Limb (tissue), 2 donors: ENCODE measurements around the gene PLCB1.
"Not testable (repeated sequence)": the region's sequence is repeated elsewhere in the genome, so short reads cannot be mapped to it uniquely, and the experiment has no call there.

Experiments used
- DNase-seq, 2 donors: peaks; one replicate each; pipeline ENCODE4 v3.0.0-alpha.2; 2016; ENCODE audit errors: extremely low spot score in 2 of 2

The PLCB1 gene

DNA sequence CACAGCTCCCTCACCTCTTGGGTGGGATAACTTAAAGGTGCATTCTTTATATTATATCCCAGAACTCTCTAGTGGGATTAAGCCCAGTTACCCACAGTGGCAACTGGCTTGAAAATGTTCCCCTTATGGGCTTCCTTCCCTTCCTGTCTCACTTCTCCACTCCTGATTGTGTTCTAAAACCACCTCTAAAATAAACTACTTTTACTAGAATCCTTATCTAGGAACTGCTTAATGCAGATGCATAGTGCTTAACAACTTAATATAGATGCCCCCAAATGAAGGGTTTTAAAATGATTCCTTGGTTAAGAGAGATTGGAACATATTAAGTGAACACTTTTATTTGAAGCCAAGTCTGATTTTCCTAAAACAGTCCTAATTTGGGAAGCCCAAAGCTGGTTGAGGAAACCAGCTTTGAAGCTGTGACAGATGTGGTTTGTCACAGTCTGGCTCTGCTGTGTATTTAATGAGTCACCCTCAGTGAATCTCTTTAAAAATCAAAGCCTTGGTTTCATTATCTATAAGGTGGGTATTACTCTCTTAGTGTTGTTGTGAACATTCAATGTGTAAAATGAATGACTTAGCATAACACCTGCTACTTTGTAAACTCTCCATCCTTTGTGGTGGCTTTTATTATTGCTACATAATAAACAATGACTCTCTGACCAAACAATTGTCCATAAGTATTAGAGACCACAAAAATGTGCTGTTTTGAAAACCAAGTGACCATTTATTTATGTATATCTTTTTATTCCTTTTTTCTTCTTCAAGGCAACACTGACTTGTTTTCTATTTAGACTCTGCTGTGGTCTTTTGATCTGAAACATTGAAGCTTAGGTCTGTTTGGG is 24.4 kb downstream of the PLCB1 start:
- no peak for DNase-seq

GRCh38 chr20:8159217-8159616 is 27.2 kb downstream of the PLCB1 start:
- not testable (repeated sequence) for DNase-seq

DNA sequence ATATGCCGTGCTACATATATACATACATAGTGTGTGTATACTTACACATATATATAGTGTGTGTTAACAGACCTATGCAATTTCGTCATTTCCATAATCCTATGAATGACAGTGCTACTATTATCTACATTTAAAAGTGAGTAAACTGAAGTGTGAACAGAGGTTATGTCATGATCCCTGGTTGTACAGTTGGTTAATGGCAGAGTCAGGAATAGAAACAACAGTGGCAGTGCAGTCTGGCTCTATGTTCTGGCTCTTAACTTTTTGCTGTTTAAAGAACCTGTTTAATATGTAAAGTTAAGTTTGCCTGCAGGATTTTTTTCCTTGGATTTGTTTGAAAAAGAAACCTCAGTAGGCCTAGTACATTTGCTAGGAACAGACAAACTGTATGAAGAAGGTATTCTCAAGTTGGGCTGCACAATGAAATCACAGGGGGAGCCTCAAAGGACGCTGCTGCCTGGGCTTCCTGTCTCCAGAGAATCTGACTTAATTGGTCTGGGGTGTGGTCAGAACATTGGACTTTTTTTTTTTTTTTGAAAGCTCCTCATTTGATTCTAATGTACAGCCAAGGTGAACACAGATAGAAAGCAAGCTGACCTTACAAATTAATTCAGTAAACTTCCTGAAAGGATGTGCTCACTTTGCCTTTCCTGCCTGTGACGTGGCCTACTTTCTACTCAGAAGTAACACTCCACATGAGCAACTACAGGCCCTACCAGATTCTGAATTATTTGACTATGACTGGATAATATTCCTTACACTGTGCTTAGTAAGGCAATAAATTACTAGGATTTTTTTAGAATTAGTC is 29.4 kb downstream of the PLCB1 start:
- no peak for DNase-seq

GRCh38 chr20:8162610-8163009 is 30.5 kb downstream of the PLCB1 start:
- no peak for DNase-seq

DNA sequence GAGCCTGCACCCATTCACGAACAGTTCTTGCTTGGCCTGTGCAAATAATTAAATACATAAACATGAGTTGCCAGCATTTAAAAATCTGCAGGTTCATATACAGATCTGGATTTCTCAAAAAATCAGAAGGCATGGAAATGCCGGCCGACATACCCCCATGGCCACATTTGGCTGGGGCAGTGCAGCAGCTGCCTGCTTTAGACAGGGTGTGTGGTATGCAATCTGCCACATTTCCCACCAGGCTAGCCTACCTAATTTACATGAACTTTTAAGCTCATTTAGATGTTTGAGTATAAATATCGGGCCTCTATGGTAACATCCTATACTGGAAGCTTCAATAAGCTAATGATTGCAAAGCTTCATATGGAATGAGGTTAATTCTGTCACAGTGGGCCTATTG is 31.5 kb downstream of the PLCB1 start:
- DNase-seq = no peak

GRCh38 chr20:8166730-8167129 is 34.7 kb downstream of the PLCB1 start:
- no peak for DNase-seq

DNA sequence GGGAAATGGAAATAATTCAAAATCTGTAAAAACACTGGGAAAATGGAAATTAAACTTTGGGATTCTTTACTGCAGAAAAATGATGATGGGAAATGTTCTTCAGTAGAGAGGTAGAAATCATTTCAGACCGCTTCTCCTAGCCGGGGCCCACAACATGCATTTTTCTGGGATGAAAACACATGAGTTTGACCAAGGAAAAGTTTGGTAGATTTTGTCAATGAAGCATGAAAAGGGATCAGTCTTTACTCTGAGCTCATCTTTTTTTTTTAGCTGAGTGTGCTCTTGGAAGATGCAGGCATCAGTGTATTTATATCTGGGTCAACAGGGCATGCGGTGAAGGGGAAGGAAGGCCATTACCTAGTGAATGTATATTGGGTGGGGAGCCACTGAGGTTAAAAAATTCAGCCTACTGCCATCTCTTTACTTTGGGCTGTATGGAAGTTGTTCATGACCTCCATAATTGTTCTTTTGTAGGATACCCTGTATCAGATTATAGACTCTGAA is 36.8 kb downstream of the PLCB1 start:
- DNase-seq = no peak

DNA sequence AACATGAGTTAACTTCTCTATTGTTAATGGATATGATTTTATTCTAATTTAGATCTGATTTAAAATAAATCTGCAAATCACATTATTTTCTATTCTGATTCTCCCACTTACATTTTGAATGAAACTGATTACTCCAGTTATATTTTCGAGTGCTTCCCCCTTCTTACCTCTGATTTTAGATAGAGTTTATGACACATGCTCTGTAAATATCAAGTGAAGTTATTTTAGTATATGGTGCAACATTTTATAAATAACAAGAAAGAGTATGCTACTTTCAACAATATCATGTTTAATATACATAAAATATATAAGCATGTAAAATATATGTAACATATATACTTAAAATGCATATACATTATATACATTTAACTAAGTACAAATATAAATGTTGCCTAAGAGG is 38.9 kb downstream of the PLCB1 start:
- DNase-seq = no peak

GRCh38 chr20:8172191-8172590 is 40.1 kb downstream of the PLCB1 start:
- DNase-seq = no peak

DNA sequence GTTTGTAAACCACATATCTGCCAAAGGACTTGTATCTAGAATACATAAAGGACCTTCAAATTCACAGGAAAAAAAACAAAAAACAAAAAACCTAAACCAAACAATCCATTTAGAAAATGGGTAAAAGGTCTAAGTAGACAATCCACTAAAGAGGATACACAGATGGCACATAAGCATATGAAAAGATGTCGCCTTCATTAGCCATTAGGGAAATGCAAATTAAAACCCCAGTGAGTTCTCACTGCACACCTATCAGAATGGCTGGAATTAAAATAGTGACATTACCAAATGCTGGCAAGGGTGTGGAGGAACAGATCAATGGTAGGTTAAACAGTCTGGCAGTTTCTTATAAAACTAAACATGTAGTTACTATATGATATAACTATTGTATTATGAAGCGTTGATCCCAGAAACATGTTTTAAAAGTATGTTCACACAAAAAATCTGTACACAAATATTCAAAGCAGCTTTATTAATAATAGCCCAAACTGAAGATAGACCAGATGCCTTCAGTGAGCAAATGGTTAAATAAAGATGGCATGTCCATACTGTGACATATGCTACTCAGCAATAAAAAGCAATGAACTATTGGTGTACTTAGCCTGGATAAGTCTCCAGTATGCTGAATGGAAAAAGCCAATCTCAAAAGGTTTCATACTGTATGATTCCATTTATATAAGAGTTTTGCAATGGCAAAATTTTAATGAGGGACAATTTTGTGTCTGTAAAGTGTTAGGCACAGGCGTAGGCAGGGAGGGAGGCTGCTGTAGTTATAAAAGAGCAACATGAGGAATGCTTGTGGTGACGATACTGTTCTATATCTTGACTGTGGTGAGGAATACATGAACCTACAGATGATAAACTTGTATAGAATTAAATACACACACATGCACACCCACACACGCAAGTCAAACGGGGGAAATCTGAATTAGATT is 43.9 kb downstream of the PLCB1 start:
- DNase-seq = no peak

DNA sequence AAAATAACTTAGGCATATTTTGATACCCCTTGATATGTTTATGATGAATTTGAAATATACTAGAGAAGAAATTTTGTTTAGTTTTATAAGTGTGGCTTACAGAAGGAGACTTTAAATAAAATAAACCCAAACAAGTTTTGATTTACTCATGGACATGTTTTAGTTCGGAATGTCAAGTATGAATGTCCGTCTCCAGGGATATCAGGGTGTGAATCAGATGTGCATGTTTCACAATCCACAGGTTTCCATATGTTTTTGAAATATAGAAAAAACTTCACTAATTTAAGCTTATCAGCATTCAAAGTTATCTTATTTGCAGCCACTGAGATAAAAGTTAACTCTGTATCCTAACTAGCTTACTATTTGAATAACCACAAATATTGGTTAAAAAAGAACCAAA is 51.5 kb downstream of the PLCB1 start:
- DNase-seq = no peak

GRCh38 chr20:8187740-8188139 is 55.7 kb downstream of the PLCB1 start:
- DNase-seq = no peak

- DNase-seq = no peak
Measured at GRCh38 chr20:8190043-8190880, 58.2 kb downstream of the PLCB1 start.

- DNase-seq = no peak
Measured at GRCh38 chr20:8194721-8195120, 62.7 kb downstream of the PLCB1 start.

GRCh38 chr20:8196096-8196495 is 64.0 kb downstream of the PLCB1 start:
- no peak for DNase-seq

GRCh38 chr20:8200220-8200619 is 68.2 kb downstream of the PLCB1 start:
- DNase-seq = no peak

DNA sequence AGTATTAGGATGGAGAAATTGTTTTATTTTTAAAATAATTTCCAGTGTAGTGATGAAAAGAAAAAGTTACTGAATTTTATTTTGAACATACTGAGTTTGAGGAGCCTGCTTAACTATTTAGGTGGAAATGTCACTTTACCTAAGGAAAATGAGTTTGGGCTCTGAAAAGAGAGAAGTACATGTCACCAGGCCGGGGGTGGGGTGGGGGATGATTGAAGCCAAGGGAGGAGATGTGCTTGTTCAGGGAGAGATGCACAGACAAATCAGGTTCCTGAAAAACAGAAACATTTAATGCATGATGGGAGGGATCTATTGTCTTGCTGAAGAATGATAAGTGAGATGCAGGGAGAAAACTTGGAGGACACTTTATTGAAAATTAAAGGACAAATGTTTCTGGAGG is 71.3 kb downstream of the PLCB1 start:
- DNase-seq = no peak

DNA sequence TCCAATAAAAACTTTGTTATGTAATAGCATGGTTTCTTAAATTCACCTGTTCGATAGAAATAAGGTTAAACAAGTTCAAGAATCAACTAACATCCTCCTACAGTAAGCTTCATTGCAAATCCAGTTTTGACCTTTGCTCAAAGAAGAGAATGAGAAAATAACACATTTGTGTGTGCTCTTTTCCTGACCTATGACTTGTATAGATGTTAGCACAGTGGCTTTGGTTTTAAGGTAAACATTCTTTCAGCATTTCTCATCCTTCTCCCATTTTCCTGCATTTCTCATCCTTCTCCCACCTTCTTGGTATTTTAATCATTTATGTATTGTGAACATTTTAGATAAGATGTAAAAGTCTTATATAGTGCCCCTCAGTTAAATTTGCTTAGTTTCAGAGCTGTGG is 73.9 kb downstream of the PLCB1 start:
- no peak for DNase-seq

- no peak for DNase-seq
Measured at GRCh38 chr20:8208226-8208625, 76.2 kb downstream of the PLCB1 start.

- no peak for DNase-seq
Measured at GRCh38 chr20:8209061-8209460, 77.0 kb downstream of the PLCB1 start.

DNA sequence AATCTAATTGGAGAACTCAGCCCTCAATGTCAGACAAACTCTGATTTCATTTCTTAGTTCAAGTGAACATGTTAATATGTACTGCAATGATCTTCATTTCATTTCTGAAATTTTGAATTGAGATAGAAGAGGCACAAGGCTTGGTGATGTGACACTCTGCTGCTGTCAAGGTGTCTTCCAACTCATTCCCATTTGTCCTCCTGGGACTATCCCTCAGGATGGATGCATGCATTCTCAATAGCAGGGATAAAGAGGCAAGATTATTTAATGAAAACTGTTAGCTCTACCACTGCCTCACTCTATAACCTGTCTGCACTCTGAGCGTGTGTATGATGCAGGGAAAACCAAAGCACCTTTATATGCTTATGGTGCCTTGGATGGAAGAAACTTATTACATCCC is 78.7 kb downstream of the PLCB1 start:
- no peak for DNase-seq
